Keratinocyte (primary cell): Measurements from ENCODE around the gene MGMT. TPM values are rescaled to one million over a fixed set of nuclear protein-coding genes. Genes with fewer than 3 reads are reported as not detected.

Experiments used
- DNase-seq: peaks from one replicate; pipeline ENCODE4 v3.0.0-alpha.2; 2011; ENCODE audit warnings: low read depth, missing footprints, low spot score
- FAIRE-seq: peaks from 2 replicates; lab custom pipeline; 2011; peaks lifted over from hg19 to GRCh38; lab: Jason Lieb, UNC
- H2AFZ ChIP-seq: 2 replicates; pipeline ENCODE4 v1.6.0; 2012; ENCODE audit warnings: low read length, control low read depth, inconsistent platforms; ENCODE audit not compliant: control insufficient read depth
- H3K27ac ChIP-seq: 2 replicates; pipeline ENCODE4 v1.5.1; 2011; ENCODE audit warnings: low read length; ENCODE audit not compliant: control insufficient read depth, insufficient read depth
- H3K27me3 ChIP-seq: 3 replicates; pipeline ENCODE4 v1.6.0; 2011; ENCODE audit warnings: low read length; ENCODE audit not compliant: control insufficient read depth, insufficient read depth; ENCODE audit errors: extremely low read depth
- H3K36me3 ChIP-seq, 2 experiments: 2 replicates in 1 of 2; 3 replicates in 1 of 2; pipeline ENCODE4 v1.5.1; 2011; ENCODE audit warnings: low read length in 2 of 2, mild to moderate bottlenecking in 1 of 2; ENCODE audit not compliant: control insufficient read depth in 2 of 2, insufficient read depth in 2 of 2; ENCODE audit errors: extremely low read depth in 1 of 2
- H3K4me1 ChIP-seq: 3 replicates; pipeline ENCODE4 v1.5.1; 2011; ENCODE audit warnings: low read length; ENCODE audit not compliant: control insufficient read depth, insufficient read depth; ENCODE audit errors: extremely low read depth
- H3K4me2 ChIP-seq: 3 replicates; pipeline ENCODE4 v1.6.0; 2011; ENCODE audit warnings: low read depth, low read length; ENCODE audit not compliant: control insufficient read depth, insufficient read depth; ENCODE audit errors: extremely low read depth
- H3K4me3 ChIP-seq, 3 experiments: fragments of 200-600 bp in 1 of 3; sonication (generic) in 1 of 3; 2 replicates in 2 of 3; 3 replicates in 1 of 3; pipeline ENCODE4 v1.5.1; 2011 to 2016; ENCODE audit warnings: low read length in 3 of 3, mild to moderate bottlenecking in 3 of 3, control low read depth in 2 of 3, inconsistent platforms in 1 of 3, low read depth in 1 of 3, mixed read lengths in 1 of 3, mixed run types in 1 of 3, moderate library complexity in 1 of 3; ENCODE audit not compliant: control insufficient read depth in 2 of 3, insufficient read depth in 2 of 3; ENCODE audit errors: extremely low read depth in 1 of 3
- H3K79me2 ChIP-seq: 2 replicates; pipeline ENCODE4 v1.6.0; 2012; ENCODE audit warnings: low read length; ENCODE audit not compliant: control insufficient read depth, insufficient read depth
- H3K9ac ChIP-seq: 3 replicates; pipeline ENCODE4 v1.6.0; 2011; ENCODE audit warnings: low read length; ENCODE audit not compliant: control insufficient read depth, insufficient read depth; ENCODE audit errors: extremely low read depth
- H3K9me1 ChIP-seq: 3 replicates; pipeline ENCODE4 v1.6.0; 2011; ENCODE audit warnings: low read length; ENCODE audit not compliant: control insufficient read depth, insufficient read depth; ENCODE audit errors: extremely low read depth
- H3K9me3 ChIP-seq: 2 replicates; pipeline ENCODE4 v1.5.1; 2012; ENCODE audit warnings: low read depth, low read length; ENCODE audit not compliant: control insufficient read depth
- H4K20me1 ChIP-seq: 3 replicates; pipeline ENCODE4 v1.6.0; 2011; ENCODE audit warnings: low read length; ENCODE audit not compliant: control insufficient read depth, insufficient read depth; ENCODE audit errors: extremely low read depth
- EZH2 ChIP-seq: IDR thresholded peaks from one replicate; pipeline ENCODE4 v1.6.1; 2012; ENCODE audit warnings: inconsistent platforms, mild to moderate bottlenecking, low read length, moderate library complexity
- dilution Hi-C: fragments of 300-500 bp; cut with MboI; formaldehyde crosslinking; loops from one replicate; pipeline ENCODE4 v1.7.0; 2020; ENCODE audit warnings: low sequenced_read_pairs; ENCODE audit not compliant: extremely low pct_ligation_motif_present
- polyA plus RNA-seq, 5 experiments: library from polyadenylated mRNA; depleted of rRNA in 3 of 5; stranded (reverse) in 3 of 5; stranded (forward) in 1 of 5; unstranded in 1 of 5; fragments of >200 nt; gene quantifications; 1 replicate in 1 of 5; 2 replicates in 3 of 5; 3 replicates in 1 of 5; pipeline versions ENCODE4 v1.2.1 to v1.2.3, GENCODE V29; 2011 to 2012; ENCODE audit warnings: missing spikeins in 2 of 5, low read depth in 1 of 5, low replicate concordance in 1 of 5
- TF ChIP-seq, protein P1 (sequence below), 3 experiments: IDR thresholded peaks in 1 of 3; conservative IDR thresholded peaks in 1 of 3; optimal IDR thresholded peaks in 1 of 3; 2 replicates in 2 of 3; 3 replicates in 1 of 3; pipeline versions ENCODE3 to v1.5.1; 2011; ENCODE audit warnings: low read length in 3 of 3, mild to moderate bottlenecking in 3 of 3, moderate library complexity in 2 of 3, control low read depth in 1 of 3, inconsistent platforms in 1 of 3; ENCODE audit not compliant: insufficient read depth in 2 of 3; ENCODE audit errors: extremely low read depth in 1 of 3

MGMT gene
- polyA plus RNA-seq, 1 donor (not counting 4 experiments of a cell fraction or from before 2014, with no cell fraction given), result 15.2 TPM

DNA sequence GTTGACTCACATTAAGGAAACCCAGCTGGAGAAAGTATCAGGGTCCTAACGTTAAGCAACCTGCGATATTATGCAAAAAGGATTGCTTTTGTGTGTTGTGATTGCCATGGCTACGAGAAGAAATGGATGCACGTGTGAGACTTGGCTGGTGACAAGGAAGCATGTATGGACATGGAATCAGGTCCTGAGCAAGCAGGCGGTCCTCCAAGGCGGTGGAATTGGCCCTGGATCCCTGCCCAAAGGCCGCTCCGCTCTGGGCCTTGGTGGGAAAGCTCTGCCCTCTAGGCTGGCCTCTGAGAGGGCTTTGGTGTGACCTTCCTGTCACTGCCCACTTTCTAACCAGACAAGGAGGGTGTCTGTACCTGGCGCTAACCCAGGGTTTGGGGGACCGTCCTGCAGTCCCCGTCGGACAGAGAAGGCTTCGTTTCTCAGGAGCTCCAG is 305.0 kb downstream of the MGMT start:
- no peak overlapping the region for H3K4me2 ChIP-seq
- no peak for DNase-seq
- no peak for FAIRE-seq
- TF ChIP-seq EZH2, result no peak
- TF ChIP-seq, protein P1, sequence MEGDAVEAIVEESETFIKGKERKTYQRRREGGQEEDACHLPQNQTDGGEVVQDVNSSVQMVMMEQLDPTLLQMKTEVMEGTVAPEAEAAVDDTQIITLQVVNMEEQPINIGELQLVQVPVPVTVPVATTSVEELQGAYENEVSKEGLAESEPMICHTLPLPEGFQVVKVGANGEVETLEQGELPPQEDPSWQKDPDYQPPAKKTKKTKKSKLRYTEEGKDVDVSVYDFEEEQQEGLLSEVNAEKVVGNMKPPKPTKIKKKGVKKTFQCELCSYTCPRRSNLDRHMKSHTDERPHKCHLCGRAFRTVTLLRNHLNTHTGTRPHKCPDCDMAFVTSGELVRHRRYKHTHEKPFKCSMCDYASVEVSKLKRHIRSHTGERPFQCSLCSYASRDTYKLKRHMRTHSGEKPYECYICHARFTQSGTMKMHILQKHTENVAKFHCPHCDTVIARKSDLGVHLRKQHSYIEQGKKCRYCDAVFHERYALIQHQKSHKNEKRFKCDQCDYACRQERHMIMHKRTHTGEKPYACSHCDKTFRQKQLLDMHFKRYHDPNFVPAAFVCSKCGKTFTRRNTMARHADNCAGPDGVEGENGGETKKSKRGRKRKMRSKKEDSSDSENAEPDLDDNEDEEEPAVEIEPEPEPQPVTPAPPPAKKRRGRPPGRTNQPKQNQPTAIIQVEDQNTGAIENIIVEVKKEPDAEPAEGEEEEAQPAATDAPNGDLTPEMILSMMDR (optimal IDR thresholded peaks at IDR 0.05 in 1 of 3, IDR thresholded peaks at IDR 0.05 in 1 of 3, conservative IDR thresholded peaks at IDR 0.05 in 1 of 3; ENCODE audit: extremely low read depth in 1 of 3, insufficient read depth in 2 of 3, low read length in 3 of 3), result no peak
- H4K20me1 ChIP-seq, result no peaks in the 10 kb centered on the region
- H3K27me3 ChIP-seq, result no peaks in the 10 kb centered on the region
- H3K4me1 ChIP-seq, result no peaks in the 10 kb centered on the region
- H3K9me3 ChIP-seq, result peaks cover 3% of the 10 kb centered on the region
- H3K9me1 ChIP-seq, result no peaks in the 10 kb centered on the region
- H3K4me3 ChIP-seq, result no peak overlapping the region
- peaks cover 0 to 2% of the 10 kb centered on the region in 2 experiments for H3K36me3 ChIP-seq
- no peak overlapping the region for H2AFZ ChIP-seq
- H3K27ac ChIP-seq, result no peak overlapping the region
- dilution Hi-C loops, result no loop called here
- H3K9ac ChIP-seq, result no peak overlapping the region
- H3K79me2 ChIP-seq, result no peaks in the 10 kb centered on the region

DNA sequence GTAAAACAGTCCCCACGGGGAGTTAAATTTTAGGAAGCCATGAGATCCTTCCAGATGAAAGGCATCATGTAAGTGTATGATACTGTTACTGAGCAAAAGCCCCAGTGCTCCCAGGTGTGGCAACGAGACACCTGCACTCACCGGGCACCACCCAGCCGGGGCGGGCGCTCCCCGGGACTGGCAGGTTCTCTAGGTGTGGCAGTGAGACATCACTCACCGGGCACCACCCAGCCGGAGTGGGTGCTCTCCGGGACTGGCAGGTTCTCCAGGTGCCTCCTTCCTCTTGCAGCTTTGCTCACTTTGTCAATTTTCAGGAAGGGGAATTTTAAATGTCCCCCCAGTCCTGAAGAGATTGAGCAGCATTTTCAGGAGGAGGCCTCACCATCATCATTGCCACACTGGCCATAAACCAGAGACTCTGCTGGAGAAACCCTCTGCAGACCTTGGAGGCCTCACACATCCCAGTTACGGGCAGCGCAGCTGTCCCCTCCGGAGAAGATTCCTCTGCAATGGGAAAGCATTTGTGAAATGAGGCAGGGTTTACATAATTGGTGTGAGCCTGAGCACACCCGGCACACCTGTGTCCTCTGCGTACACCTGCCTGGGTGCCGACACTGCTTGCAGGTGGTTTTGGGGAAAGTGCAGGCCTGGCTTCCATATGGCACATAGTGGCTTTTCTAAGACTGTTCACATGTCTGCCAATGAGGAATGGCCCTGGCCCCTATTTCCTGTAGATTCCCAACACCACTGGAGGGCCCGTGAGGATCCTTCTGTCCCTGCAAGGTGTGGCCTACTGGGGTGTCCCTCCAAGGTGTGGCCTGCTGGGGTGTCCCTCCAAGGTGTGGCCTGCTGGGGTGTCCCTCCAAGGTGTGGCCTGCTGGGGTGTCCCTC is 305.7 kb downstream of the MGMT start:
- Histone ChIP-seq H3K27ac (no peak overlapping the region), H4K20me1 (no peaks in the 10 kb centered on the region), H3K4me3 (no peak overlapping the region), H3K9me3 (peaks cover 3% of the 10 kb centered on the region), H3K4me1 (no peaks in the 10 kb centered on the region), H2AFZ (no peak overlapping the region), H3K36me3 (peaks cover 0 to 2% of the 10 kb centered on the region in 2 experiments), H3K9ac (no peak overlapping the region), H3K4me2 (no peak overlapping the region), H3K79me2 (no peaks in the 10 kb centered on the region), H3K9me1 (no peaks in the 10 kb centered on the region), H3K27me3 (no peaks in the 10 kb centered on the region)
- dilution Hi-C loops, result no loop called here
- FAIRE-seq, result no peak
- TF ChIP-seq EZH2, result no peak
- TF ChIP-seq, protein P1 (optimal IDR thresholded peaks at IDR 0.05 in 1 of 3, IDR thresholded peaks at IDR 0.05 in 1 of 3, conservative IDR thresholded peaks at IDR 0.05 in 1 of 3; ENCODE audit: extremely low read depth in 1 of 3, insufficient read depth in 2 of 3, low read length in 3 of 3), result no peak
- DNase-seq, result no peak
